ENCODE data around the gene SPRY1. TPM values are rescaled to one million over a fixed set of nuclear protein-coding genes. Genes with fewer than 3 reads are reported as not detected.

SPRY1 gene
- total RNA-seq, 1 experiment from 2014 or later = 4.8 TPM

- TF ChIP-seq CTCF (IDR thresholded peaks at IDR 0.05 in 2 of 3, conservative IDR thresholded peaks at IDR 0.05 in 1 of 3; ENCODE audit: borderline replicate concordance in 1 of 3, insufficient read depth in 1 of 3, low read depth in 2 of 3, low read length in 2 of 3) (no peak), MAX (IDR thresholded peaks at IDR 0.05) (no peak), ELF1 (IDR thresholded peaks at IDR 0.05; ENCODE audit: borderline replicate concordance, low read depth) (no peak), ZBTB33 (IDR thresholded peaks at IDR 0.05; ENCODE audit: extremely low read depth, insufficient replicate concordance, low read length) (no peak), POLR2A (IDR thresholded peaks at IDR 0.05; ENCODE audit: borderline replicate concordance, extremely low read depth, insufficient read depth, insufficient read length) (no peak), TCF7L2 (IDR thresholded peaks at IDR 0.05; ENCODE audit: borderline replicate concordance, extremely low read depth, insufficient read depth, insufficient read length) (no peak), ZNF274 (IDR thresholded peaks at IDR 0.05; ENCODE audit: low read depth, low read length) (no peak), EZH2phosphoT487 (IDR thresholded peaks at IDR 0.05; ENCODE audit: borderline replicate concordance) (no peak)
Measured at GRCh38 chr4:123446865-123447474, 50.4 kb downstream of the SPRY1 start (continued).

GRCh38 chr4:123449362-123449761 is 52.8 kb downstream of the SPRY1 start:
- POLR2A ChIA-PET = no interaction called here
- Histone ChIP-seq H3K4me2 (ENCODE audit: low read length) (no peak overlapping the region), H3K36me3 (ENCODE audit: control insufficient read depth in 1 of 2, insufficient read depth in 2 of 2, low read length in 2 of 2) (no peaks in the 10 kb centered on the region), H3K27me3 (ENCODE audit: insufficient read depth, low read length) (no peaks in the 10 kb centered on the region), H2AFZ (ENCODE audit: low read depth, low read length, poor library complexity, severe bottlenecking) (no peak overlapping the region), H3K9me2 (ENCODE audit: insufficient read depth) (no peaks in the 10 kb centered on the region), H3K27ac (ENCODE audit: low read depth, low read length) (no peak overlapping the region), H4K20me1 (ENCODE audit: insufficient read depth) (no peaks in the 10 kb centered on the region), H3K79me2 (ENCODE audit: insufficient read depth, low read length) (no peaks in the 10 kb centered on the region), H3K9me3 (ENCODE audit: control insufficient read depth in 1 of 2, insufficient read depth in 1 of 2, low read depth in 1 of 2, low read length in 2 of 2) (no peaks in the 10 kb centered on the region), H3K4me3 (replicated peaks in 1 of 2; ENCODE audit: low read depth in 1 of 2, low read length in 2 of 2) (no peak overlapping the region), H3K4me1 (ENCODE audit: control insufficient read depth in 1 of 2, insufficient read depth in 2 of 2, low read length in 2 of 2) (0 out of 4 replicates have a peak, but pooled peaks cover 0 to 4% of the 10 kb centered on the region in 2 experiments), H3K9ac (ENCODE audit: low read length) (no peak overlapping the region)
- intact Hi-C loops (cut with micrococcal nuclease) = no loop called here
- BruUV-seq (replicated peaks) = no TSS peak
- DNase-seq (ENCODE audit: low read depth, low spot score) = no peak
- RAD21 ChIA-PET (ENCODE audit: low non-redundant PET in 1 of 2, low total read pairs in 2 of 2, uncharacterized antibody in 2 of 2, unreplicated experiment in 2 of 2) = no interaction called here
- ATAC-seq = no peak
- CTCF ChIA-PET = no interaction called here
- TF ChIP-seq POLR2A (IDR thresholded peaks at IDR 0.05; ENCODE audit: borderline replicate concordance, extremely low read depth, insufficient read depth, insufficient read length) (no peak), FOSL1 (IDR thresholded peaks at IDR 0.05; ENCODE audit: low read depth) (no peak), SP1 (IDR thresholded peaks at IDR 0.05; ENCODE audit: low read depth) (no peak), EGR1 (IDR thresholded peaks at IDR 0.05; ENCODE audit: low read depth) (no peak), TCF7L2 (IDR thresholded peaks at IDR 0.05; ENCODE audit: borderline replicate concordance, extremely low read depth, insufficient read depth, insufficient read length) (no peak), MAX (IDR thresholded peaks at IDR 0.05) (no peak), EZH2 (IDR thresholded peaks at IDR 0.05) (no peak), ZBTB33 (IDR thresholded peaks at IDR 0.05; ENCODE audit: extremely low read depth, insufficient replicate concordance, low read length) (no peak), ELF1 (IDR thresholded peaks at IDR 0.05; ENCODE audit: borderline replicate concordance, low read depth) (no peak), YY1 (IDR thresholded peaks at IDR 0.05; ENCODE audit: extremely low read depth, insufficient replicate concordance, low read depth, low read length) (no peak), RAD21 (IDR thresholded peaks at IDR 0.05; ENCODE audit: low read depth) (no peak), ZFX (IDR thresholded peaks at IDR 0.05) (no peak)
